ENCODE data around the gene FBXO27.

DNA sequence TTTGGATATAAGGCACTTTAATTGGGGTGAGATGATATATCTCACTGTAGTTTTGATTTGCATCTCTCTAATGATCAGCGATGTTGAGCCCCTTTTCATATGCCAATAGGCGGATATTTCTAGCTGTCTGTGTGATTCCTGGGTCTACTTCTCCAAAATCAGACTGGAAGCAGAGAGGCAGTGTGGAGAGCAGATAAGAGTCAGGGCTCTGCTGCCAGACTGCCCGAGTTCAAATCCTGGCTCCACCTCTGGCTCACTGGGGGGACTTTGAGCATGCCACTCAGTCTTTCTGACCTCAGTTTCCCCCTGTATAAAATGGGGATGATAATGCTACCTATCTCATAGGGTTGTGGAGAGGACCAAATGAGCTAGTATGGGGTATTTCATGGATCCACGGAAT, 27.8 kb upstream of the FBXO27 start:
- no peak for TF ChIP-seq CTCF (conservative IDR thresholded peaks at IDR 0.05 in 1 of 2, IDR thresholded peaks at IDR 0.05 in 1 of 2; ENCODE audit: low read depth in 1 of 2, low read length in 2 of 2)
- no peak for TF ChIP-seq EZH2 (IDR thresholded peaks at IDR 0.05; ENCODE audit: low read length, missing control alignments)
